DND-41 (cell line): Measurements from ENCODE around the gene UBE2K.
"Not testable (repeated sequence)": the region's sequence is repeated elsewhere in the genome, so short reads cannot be mapped to it uniquely, and the experiment has no call there.

Experiments
- ATAC-seq: fragments of 200-7000 bp; cut with Tn5 transposase; 3 replicates; pipeline ENCODE4 v1.9.1; 2021; ENCODE audit warnings: low read depth; ENCODE audit not compliant: insufficient read depth
- DNase-seq: peaks from one replicate; pipeline ENCODE4 v3.0.0-alpha.2; 2020
- H2AFZ ChIP-seq: 2 replicates; pipeline ENCODE4 v1.6.0; 2012; ENCODE audit warnings: low read depth, low read length
- H3K27ac ChIP-seq: 2 replicates; pipeline ENCODE4 v1.5.1; 2012; ENCODE audit warnings: low read length, inconsistent platforms
- H3K27me3 ChIP-seq: fragments of 200-600 bp; sonication (generic); 2 replicates; pipeline ENCODE4 v1.6.0; 2012; ENCODE audit warnings: low read length, mild to moderate bottlenecking, inconsistent platforms; ENCODE audit not compliant: insufficient read depth, poor library complexity
- H3K36me3 ChIP-seq: 2 replicates; pipeline ENCODE4 v1.5.1; 2012; ENCODE audit warnings: low read length, inconsistent platforms; ENCODE audit not compliant: insufficient read depth
- H3K4me1 ChIP-seq: 2 replicates; pipeline ENCODE4 v1.5.1; 2012; ENCODE audit warnings: mild to moderate bottlenecking, low read length; ENCODE audit not compliant: insufficient read depth
- H3K4me2 ChIP-seq: 2 replicates; pipeline ENCODE4 v1.6.0; 2012; ENCODE audit warnings: mild to moderate bottlenecking, moderate library complexity, low read length, inconsistent platforms; ENCODE audit not compliant: insufficient read depth
- H3K4me3 ChIP-seq, 2 experiments: fragments of 200-600 bp in 1 of 2; shearing (Covaris generic) in 1 of 2; 2 replicates each; pipeline ENCODE4 v1.5.1; 2012 to 2016; ENCODE audit warnings: inconsistent platforms in 2 of 2, low read length in 2 of 2, mild to moderate bottlenecking in 2 of 2, low read depth in 1 of 2, moderate library complexity in 1 of 2
- H3K79me2 ChIP-seq: 2 replicates; pipeline ENCODE4 v1.6.0; 2012; ENCODE audit warnings: low read length, inconsistent platforms; ENCODE audit not compliant: insufficient read depth
- H3K9ac ChIP-seq: 2 replicates; pipeline ENCODE4 v1.6.0; 2012; ENCODE audit warnings: low read depth, mild to moderate bottlenecking, inconsistent platforms, low read length, moderate library complexity
- H3K9me3 ChIP-seq: 2 replicates; pipeline ENCODE4 v1.5.1; 2012; ENCODE audit warnings: low read length, moderate library complexity, mild to moderate bottlenecking, inconsistent platforms; ENCODE audit not compliant: insufficient read depth, severe bottlenecking
- H4K20me1 ChIP-seq: 2 replicates; pipeline ENCODE4 v1.6.0; 2012; ENCODE audit warnings: low read length; ENCODE audit not compliant: insufficient read depth
- EZH2 ChIP-seq: IDR thresholded peaks from 3 replicates; pipeline ENCODE4 v1.6.1; 2012; ENCODE audit warnings: borderline replicate concordance, low read depth, mild to moderate bottlenecking, moderate library complexity, low read length, inconsistent platforms; ENCODE audit not compliant: severe bottlenecking
- TF ChIP-seq, protein P1 (sequence below): IDR thresholded peaks from 2 replicates; pipeline ENCODE4 v1.5.1; 2012; ENCODE audit warnings: borderline replicate concordance, low read length, moderate library complexity, mild to moderate bottlenecking; ENCODE audit not compliant: poor library complexity, severe bottlenecking; ENCODE audit errors: extremely low read depth

UBE2K gene

DNA sequence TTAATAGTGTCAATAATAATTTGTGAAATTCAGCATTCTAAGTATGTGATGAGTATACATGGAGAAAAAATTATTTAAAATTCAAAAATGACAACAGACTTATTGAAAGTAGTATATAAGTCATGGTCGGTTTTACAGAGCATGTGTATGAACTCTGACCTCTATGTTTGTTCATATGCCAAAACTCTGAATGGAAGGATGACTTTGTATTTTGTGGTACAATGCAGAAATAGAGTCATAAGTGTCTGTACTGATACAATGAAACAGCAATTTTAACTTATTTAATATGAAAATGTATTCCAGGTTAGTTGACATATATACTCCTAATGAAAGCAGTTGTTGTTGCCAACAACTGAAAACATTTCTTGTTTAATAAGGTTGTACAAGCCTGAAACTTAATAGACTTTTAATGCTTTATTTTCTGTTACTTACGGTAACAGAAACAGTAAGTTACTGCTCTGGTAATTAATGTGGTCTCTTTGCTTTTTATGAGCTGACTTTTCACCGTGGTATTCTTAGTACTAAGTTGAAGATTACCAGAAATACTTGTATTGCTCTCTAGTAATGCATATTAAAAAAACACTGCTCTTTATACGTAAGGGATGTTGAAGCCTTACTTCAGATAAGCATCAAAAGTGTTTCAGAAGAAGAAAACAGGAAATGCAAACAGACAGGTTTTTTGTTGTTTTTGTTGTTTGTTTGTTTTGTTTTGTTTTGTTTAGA is 1.9 kb downstream of the UBE2K start:
- peaks cover 35% of the 10 kb centered on the region for H3K4me1 ChIP-seq
- peaks cover 79% of the 10 kb centered on the region for H3K79me2 ChIP-seq
- peaks cover 27% of the 10 kb centered on the region for H4K20me1 ChIP-seq
- peak overlapping the region; percentile 52; the same call in 1 of the 2 replicates for H3K27ac ChIP-seq
- H3K9me3 ChIP-seq: no peaks in the 10 kb centered on the region
- no peak overlapping the region for H2AFZ ChIP-seq
- DNase-seq: no peak
- peak overlapping the region; percentile 61 to 86; a peak in 3 of 4 replicates for H3K4me3 ChIP-seq
- H3K4me2 ChIP-seq: peak overlapping the region; percentile 64
- peaks cover 13% of the 10 kb centered on the region for H3K36me3 ChIP-seq
- H3K27me3 ChIP-seq: no peaks in the 10 kb centered on the region
- TF ChIP-seq, protein P1, sequence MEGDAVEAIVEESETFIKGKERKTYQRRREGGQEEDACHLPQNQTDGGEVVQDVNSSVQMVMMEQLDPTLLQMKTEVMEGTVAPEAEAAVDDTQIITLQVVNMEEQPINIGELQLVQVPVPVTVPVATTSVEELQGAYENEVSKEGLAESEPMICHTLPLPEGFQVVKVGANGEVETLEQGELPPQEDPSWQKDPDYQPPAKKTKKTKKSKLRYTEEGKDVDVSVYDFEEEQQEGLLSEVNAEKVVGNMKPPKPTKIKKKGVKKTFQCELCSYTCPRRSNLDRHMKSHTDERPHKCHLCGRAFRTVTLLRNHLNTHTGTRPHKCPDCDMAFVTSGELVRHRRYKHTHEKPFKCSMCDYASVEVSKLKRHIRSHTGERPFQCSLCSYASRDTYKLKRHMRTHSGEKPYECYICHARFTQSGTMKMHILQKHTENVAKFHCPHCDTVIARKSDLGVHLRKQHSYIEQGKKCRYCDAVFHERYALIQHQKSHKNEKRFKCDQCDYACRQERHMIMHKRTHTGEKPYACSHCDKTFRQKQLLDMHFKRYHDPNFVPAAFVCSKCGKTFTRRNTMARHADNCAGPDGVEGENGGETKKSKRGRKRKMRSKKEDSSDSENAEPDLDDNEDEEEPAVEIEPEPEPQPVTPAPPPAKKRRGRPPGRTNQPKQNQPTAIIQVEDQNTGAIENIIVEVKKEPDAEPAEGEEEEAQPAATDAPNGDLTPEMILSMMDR: no peak
- no peak for TF ChIP-seq EZH2
- peak overlapping the region; percentile 79 for H3K9ac ChIP-seq
- ATAC-seq: no peak

DNA sequence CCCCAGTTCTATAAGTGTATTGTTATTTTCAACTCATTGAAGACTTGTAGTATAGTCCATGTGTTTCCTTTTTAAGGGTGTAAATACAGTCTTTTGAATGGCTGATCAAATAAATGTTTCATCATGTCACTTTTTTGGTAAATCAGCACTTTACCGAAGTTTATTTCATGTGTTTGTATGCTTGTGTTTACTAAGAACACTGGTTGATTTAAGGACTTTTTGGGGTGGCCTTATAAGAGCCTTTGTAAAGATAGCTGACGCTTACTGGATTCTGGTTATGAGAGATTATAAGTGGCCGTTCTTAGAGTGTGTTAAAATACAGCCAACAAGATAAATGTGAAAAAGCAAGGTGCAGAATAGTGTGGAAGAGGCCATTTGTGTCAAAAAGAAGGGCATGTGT is 2.6 kb downstream of the UBE2K start:
- Histone ChIP-seq H3K27me3 (no peaks in the 10 kb centered on the region), H3K27ac (peak overlapping the region; percentile 52; the same call in 1 of the 2 replicates), H3K9me3 (no peaks in the 10 kb centered on the region), H3K4me2 (peak overlapping the region; percentile 64), H3K9ac (peak overlapping the region; percentile 79; the same call in 1 of the 2 replicates), H3K4me1 (peaks cover 35% of the 10 kb centered on the region), H3K4me3 (peak overlapping the region in 1 of 2 experiments; percentile 86; a peak in 1 of 4 replicates), H3K79me2 (peaks cover 86% of the 10 kb centered on the region), H4K20me1 (peaks cover 33% of the 10 kb centered on the region), H2AFZ (no peak overlapping the region), H3K36me3 (peaks cover 13% of the 10 kb centered on the region)
- TF ChIP-seq, protein P1: no peak
- no peak for TF ChIP-seq EZH2
- ATAC-seq: no peak
- DNase-seq: no peak

DNA sequence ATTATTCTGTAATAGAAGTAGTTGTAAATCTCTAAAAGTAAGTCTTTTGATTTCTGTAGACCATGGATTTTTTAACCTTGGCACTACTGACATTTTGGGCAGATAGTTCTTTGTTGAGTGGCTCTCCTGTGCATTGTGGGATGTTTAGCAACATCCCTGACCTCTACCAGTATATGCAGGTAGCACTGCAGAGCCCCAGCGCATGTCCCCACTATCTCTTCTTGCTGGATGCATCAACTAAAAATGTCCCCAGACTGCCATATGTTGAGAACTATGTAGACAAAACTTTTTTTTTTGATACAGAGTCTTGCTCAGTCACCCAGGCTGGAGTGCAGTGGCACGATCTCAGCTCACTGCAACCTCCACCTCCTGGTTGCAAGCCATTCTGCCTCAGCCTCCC is 4.8 kb downstream of the UBE2K start:
- no peaks in the 10 kb centered on the region for H3K27me3 ChIP-seq
- peaks cover 18% of the 10 kb centered on the region for H3K36me3 ChIP-seq
- H3K9me3 ChIP-seq: no peaks in the 10 kb centered on the region
- no peak overlapping the region for H3K4me3 ChIP-seq
- ATAC-seq: no peak
- no peak for TF ChIP-seq EZH2
- TF ChIP-seq, protein P1: no peak
- no peak overlapping the region for H2AFZ ChIP-seq
- peaks cover 26% of the 10 kb centered on the region for H3K4me1 ChIP-seq
- H3K4me2 ChIP-seq: no peak overlapping the region
- peaks cover 98% of the 10 kb centered on the region for H3K79me2 ChIP-seq
- peaks cover 50% of the 10 kb centered on the region for H4K20me1 ChIP-seq
- no peak for DNase-seq
- H3K27ac ChIP-seq: no peak overlapping the region
- no peak overlapping the region for H3K9ac ChIP-seq

DNA sequence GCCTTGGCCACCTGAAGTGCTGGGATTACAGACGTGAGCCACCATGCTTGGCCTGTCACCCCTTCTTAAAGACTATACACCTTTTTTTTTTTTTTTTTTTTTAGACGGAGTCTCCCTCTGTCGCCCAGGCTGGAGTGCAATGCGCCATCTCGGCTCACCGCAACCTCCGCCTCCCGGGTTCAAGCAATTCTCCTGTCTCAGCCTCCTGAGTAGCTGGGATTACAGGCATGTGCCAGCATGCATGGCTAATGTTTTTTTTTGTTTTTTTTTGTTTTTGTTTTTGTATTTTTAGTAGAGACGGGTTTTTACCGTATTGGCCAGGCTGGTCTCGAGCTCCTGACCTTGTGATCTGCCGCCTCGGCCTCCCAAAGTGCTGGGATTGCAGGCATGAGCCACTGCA is 6.9 kb downstream of the UBE2K start:
- Histone ChIP-seq H3K36me3 (peaks cover 18% of the 10 kb centered on the region), H4K20me1 (peaks cover 70% of the 10 kb centered on the region), H3K4me1 (peaks cover 16% of the 10 kb centered on the region), H3K79me2 (peaks cover 100% of the 10 kb centered on the region)
- not testable (repeated sequence) for H3K4me2 ChIP-seq, H3K27ac ChIP-seq, H2AFZ ChIP-seq, H3K9ac ChIP-seq, H3K27me3 ChIP-seq, H3K4me3 ChIP-seq, H3K9me3 ChIP-seq, ATAC-seq, DNase-seq
